GM12873 (cell line): ENCODE data around the gene TXNRD2.

ENCODE experiments used
- TF ChIP-seq, protein P1 (sequence below): IDR thresholded peaks from 2 replicates; pipeline ENCODE4 v1.5.1; 2012; ENCODE audit warnings: low read depth, mild to moderate bottlenecking, moderate library complexity, low read length, control low read depth; ENCODE audit not compliant: insufficient read depth; ENCODE audit errors: missing control alignments

The TXNRD2 gene

DNA sequence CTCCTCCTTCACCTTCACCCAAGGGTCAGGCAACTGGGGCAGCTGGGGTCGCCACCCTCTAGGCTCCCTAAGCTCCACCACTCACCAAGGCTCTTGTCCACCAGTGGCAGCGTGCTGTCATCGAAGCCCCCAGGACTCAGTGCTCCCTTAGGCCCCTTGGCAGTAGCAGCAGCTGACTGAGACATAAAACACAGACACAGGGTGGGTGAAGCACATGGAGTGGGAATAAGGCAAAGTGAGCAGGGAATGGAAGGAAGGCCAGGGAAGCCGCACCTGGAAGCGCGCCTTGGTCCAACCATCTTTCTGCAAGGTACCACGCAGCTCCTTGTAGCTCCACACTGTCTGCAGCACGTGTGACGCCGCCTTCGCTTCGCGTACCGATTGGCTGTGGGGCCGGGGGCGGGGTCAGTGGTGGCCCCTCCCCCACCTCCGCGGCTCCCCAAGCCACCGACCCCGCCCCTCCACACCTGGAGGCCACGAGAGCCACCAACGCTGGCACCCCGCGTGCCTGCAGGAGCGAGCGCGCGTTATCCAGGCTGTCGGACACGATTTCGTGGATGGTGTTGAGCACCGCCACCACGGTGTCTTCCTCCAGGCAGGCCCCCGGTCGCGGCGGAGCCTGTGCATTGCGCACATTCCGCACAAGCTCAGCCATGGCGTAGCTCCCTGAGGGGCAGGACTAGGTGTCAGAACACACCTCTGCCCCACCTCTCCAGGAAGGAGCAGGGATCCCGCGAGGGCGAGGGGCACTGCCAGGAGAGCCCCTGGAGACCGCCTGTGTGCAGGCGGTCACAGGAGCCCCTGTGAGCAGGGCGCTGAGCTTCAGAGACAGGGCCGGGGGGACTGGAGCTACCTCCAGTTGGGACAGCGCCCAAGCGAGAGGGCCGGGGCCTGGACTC, 31.3 kb upstream of the TXNRD2 start:
- TF ChIP-seq, protein P1, sequence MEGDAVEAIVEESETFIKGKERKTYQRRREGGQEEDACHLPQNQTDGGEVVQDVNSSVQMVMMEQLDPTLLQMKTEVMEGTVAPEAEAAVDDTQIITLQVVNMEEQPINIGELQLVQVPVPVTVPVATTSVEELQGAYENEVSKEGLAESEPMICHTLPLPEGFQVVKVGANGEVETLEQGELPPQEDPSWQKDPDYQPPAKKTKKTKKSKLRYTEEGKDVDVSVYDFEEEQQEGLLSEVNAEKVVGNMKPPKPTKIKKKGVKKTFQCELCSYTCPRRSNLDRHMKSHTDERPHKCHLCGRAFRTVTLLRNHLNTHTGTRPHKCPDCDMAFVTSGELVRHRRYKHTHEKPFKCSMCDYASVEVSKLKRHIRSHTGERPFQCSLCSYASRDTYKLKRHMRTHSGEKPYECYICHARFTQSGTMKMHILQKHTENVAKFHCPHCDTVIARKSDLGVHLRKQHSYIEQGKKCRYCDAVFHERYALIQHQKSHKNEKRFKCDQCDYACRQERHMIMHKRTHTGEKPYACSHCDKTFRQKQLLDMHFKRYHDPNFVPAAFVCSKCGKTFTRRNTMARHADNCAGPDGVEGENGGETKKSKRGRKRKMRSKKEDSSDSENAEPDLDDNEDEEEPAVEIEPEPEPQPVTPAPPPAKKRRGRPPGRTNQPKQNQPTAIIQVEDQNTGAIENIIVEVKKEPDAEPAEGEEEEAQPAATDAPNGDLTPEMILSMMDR, result no peak

GRCh38 chr22:19972251-19972650, 30.6 kb upstream of the TXNRD2 start:
- TF ChIP-seq, protein P1, result no peak

DNA sequence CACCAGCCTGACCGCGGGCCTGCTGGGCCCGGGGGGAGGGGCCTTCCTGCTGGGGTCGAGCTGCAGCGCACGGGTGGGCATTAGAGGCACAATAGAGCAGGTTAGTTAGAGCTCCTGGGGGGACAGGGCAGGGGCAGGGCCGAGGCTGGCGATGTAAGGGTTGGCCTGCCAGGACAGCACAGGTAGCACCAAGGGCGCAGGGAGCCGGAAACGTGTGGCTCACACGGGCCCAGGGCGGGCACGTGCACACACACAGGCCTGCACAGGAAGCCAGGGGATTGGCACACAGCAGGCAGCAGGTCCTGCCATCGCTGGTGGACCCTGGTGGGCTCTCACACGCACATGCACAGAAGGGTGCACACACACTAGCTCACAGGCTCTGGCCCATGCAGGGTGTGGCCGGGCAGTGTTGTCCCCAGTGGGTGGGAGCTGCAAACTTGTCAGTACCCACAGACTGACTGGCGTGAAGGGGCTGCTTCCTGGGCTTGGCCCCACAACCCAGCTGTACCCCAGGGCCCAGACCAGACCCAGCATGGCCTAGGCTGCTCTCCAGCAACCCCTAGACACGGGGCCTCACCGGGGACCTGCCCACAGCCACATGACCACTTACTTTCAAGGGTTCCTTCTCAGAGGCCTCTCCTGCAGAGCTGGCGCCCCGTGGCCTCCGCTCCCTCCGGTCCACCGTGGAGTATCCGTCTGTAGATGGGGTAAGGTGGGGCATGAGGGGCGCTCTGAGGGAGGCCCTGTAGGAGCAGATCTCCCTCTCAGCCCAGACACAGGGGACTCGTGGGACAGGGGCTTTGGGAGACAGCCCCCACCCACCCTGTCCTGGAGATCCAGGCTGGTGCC, 29.9 kb upstream of the TXNRD2 start:
- TF ChIP-seq, protein P1, result no peak

DNA sequence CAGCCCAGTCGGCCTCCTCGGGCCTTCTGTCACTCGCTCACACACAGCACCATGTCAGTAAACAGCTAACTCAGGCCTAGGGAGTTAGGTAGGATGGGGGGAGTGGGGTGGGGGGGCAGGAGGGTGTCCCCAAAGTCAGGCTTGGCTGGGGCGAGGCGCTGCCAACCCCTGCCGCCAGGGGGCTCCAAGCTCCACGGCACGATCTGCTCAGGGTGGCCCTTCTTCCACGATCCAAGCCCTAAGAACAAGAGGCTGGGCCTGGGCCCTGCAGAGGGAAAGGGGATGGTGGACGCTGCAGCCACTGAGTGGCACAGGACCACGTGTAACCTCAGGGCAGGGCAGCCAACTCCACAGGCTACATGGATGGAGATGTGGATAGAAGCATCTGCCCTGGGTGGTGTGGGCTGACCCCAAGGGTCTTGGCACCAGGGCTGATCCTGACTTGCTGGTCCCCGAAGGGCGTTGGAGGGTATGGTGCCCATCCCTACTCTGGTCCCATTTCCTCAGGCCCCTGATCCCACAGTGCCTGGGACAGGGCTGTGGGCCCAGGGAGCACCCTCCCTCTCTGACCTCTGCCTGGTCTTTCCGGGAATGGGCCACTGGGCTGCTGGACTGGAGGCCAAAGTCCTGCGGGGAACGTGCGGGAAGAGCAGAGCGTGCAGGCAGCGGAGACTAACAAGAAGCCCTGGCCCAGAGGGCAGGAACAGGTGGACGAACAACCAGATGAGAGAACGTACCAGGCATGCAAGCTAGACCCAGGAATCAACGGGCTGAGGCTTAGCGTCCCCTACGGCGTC, 29.1 kb upstream of the TXNRD2 start:
- TF ChIP-seq, protein P1, result peak; percentile 96

- TF ChIP-seq, protein P1, result no peak
Observed at GRCh38 chr22:19970031-19970478, 28.4 kb upstream of the TXNRD2 start.

DNA sequence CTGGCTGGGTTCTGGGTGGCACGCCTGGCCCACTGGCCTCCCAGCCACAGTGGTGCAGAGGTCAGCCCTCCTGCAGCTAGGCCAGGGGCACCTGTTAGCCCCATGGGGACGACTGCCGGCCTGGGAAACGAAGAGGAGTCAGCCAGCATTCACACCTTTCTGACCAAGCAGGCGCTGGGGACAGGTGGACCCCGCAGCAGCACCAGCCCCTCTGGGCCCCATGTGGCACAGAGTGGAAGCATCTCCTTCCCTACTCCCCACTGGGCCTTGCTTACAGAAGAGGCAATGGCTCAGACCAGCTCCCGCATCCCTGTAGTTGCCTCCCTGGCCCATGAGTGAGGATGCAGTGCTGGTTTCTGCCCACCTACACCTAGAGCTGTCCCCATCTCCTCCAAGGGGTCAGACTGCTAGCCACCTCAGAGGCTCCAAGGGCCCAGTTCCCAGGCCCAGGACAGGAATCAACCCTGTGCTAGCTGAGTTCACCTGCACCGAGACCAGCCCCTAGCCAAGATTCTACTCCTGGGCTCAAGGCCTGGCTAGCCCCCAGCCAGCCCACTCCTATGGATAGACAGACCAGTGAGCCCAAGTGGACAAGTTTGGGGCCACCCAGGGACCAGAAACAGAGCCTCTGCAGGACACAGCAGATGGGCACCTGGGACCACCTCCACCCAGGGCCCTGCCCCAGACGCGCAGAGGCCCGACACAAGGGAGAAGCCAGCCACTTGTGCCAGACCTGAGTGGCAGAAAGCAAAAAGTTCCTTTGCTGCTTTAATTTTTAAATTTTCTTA, 27.7 kb upstream of the TXNRD2 start:
- TF ChIP-seq, protein P1, result no peak
